ENCODE measurements around the gene TRABD2B. TPM values are rescaled to one million over a fixed set of nuclear protein-coding genes. Genes with fewer than 3 reads are reported as not detected.

Gene TRABD2B
- total RNA-seq, 4 donors from 2014 or later = 0.63 to 3.1 (median 1.7) TPM

DNA sequence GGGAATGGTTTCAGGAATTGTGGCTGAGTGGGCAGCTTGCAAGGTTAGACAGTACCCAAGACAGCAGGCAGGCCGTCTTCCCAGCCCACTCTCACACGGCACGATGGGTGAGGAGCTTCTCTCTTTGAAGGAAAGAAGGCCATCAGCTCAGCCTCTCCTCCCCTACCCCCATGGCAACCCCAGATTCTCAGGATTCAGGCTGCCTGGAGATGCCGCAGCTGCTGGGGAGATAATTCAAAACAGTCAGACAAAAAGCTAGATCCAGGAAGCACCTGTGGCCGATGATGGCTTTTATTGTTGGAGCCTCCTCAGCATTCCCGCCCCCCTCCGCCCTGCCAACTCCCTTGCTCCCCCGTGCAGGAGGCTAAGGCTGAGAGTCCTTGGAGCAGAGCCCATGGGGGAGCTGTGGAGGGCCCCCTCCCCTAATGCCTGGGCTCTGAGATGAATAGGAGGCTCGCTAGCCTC is 220.5 kb downstream of the TRABD2B start:
- H3K4me3 ChIP-seq (ENCODE audit: low read depth, poor library complexity, severe bottlenecking) = no peak overlapping the region
- DNase-seq (ENCODE audit: low spot score in 2 of 2) = no peak
- intact Hi-C loops (cut with DNase I; ENCODE audit: low total_unique reads) = no loop called here
- 71 to 81% methylated on average over 9 of the region's 9 CpGs for WGBS, 2 donors
- TF ChIP-seq, protein P1, sequence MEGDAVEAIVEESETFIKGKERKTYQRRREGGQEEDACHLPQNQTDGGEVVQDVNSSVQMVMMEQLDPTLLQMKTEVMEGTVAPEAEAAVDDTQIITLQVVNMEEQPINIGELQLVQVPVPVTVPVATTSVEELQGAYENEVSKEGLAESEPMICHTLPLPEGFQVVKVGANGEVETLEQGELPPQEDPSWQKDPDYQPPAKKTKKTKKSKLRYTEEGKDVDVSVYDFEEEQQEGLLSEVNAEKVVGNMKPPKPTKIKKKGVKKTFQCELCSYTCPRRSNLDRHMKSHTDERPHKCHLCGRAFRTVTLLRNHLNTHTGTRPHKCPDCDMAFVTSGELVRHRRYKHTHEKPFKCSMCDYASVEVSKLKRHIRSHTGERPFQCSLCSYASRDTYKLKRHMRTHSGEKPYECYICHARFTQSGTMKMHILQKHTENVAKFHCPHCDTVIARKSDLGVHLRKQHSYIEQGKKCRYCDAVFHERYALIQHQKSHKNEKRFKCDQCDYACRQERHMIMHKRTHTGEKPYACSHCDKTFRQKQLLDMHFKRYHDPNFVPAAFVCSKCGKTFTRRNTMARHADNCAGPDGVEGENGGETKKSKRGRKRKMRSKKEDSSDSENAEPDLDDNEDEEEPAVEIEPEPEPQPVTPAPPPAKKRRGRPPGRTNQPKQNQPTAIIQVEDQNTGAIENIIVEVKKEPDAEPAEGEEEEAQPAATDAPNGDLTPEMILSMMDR (IDR thresholded peaks at IDR 0.05) = no peak
- no peak for TF ChIP-seq POLR2A (IDR thresholded peaks at IDR 0.05)

DNA sequence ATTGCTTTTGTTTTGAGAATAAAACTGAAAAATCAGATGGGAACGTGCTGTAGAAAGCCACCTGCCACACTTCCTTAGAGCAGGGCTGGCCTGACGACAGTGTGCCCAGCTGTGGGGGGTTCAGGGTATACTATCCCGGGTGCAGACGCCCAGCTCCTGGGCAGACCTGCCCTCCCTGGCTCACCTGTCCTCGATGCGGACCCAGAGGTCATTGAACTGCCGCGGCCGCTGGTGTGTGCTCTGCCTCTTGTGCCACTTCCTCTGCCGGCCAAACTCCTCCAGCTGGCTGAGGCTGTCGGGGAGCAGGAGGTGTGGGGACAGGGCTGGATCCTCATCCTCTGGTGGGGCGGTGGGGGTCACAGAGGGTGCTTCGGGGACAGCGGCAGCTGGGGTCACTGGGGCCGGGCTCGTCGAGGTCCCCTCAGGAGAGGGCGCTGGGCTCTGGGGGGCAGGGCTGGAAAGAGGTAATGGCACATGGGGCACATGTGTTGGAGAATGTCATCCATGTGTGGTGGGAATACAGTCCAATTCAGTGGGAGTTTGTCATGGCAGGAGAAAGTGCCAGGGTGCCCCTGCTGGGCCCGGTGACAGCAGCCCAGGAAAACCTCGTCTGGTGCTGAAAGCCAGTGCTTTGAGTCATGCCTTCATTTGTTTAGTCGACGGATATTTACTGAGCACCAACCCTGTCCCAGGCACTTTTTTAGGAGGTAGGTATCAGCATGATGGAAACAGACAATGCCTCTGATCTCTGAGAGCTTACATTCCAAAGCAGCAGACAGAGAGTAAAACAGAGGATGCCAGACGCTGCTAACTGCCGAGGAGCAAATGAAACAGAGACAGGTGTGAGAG is 222.0 kb downstream of the TRABD2B start:
- no peak overlapping the region for H3K4me3 ChIP-seq (ENCODE audit: low read depth, poor library complexity, severe bottlenecking)
- DNase-seq (ENCODE audit: low spot score in 2 of 2) = no peak
- WGBS, 2 donors = 88 to 89% methylated on average over 24 of the region's 24 CpGs
- TF ChIP-seq, protein P1 (IDR thresholded peaks at IDR 0.05) = no peak
- no peak for TF ChIP-seq POLR2A (IDR thresholded peaks at IDR 0.05)
- intact Hi-C loops (cut with DNase I; ENCODE audit: low total_unique reads) = no loop called here

DNA sequence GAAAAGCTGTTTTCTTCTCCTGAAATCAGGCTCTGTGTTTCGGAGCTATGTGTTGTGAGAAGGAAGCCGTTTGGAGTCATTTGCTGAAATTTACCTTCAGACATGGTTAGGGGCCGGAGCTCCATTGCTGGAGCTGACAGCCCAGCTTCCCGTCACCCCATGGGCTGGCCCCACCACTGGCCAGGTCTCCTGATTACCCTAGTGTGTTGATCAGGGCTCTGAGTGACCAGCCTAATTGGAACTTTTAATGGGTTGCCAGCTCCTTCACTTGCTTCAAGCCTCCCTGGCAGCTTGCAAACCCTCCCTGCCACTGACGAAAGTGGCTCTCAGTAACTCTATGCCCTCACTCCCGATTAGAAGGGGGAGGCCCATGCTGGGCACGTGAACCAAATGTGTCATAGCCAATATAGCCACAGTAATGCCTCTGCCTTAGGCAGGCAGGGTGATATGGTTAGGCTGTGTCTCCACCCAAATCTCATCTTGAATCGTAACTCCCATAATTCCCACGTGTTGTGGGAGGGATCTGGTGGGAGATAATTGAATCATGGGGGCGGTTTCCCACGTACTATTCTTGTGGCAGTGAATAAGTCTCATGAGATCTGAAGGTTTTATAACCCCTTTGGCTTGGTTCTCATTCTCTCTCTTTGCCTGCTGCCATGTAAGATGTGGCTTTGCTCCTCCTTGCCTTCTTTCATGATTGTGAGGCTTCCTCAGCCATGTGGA is 224.1 kb downstream of the TRABD2B start:
- intact Hi-C loops (cut with DNase I; ENCODE audit: low total_unique reads) = no loop called here
- no peak for TF ChIP-seq POLR2A (IDR thresholded peaks at IDR 0.05)
- TF ChIP-seq, protein P1 (IDR thresholded peaks at IDR 0.05) = no peak
- no peak overlapping the region for H3K4me3 ChIP-seq (ENCODE audit: low read depth, poor library complexity, severe bottlenecking)
- DNase-seq (ENCODE audit: low spot score in 2 of 2) = no peak
- 80 to 81% methylated on average over 11 of the region's 11 CpGs for WGBS, 2 donors

DNA sequence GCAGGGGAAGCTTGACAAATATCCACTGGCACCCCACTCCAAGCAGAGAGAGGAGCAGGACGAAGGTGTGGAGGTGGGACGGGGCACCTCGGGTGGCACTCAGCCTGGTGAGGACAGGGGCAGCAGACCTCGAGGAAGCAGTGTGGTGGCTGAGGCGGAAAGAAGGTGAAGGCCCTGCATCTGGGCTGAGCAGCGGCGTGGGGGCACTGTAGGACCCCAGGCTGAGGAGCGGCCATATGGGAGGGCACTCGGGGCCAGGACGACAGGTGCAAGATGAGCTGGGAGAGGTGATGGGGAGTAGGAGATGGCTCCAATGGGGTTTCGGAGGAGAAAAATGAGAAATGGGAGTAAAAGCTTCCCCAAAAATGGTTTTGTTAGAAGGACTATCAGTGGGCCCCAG is 224.9 kb downstream of the TRABD2B start:
- H3K4me3 ChIP-seq (ENCODE audit: low read depth, poor library complexity, severe bottlenecking) = no peak overlapping the region
- TF ChIP-seq, protein P1 (IDR thresholded peaks at IDR 0.05) = no peak
- no peak for TF ChIP-seq POLR2A (IDR thresholded peaks at IDR 0.05)
- WGBS, 2 donors = 93 to 94% methylated on average over 11 of the region's 11 CpGs
- intact Hi-C loops (cut with DNase I; ENCODE audit: low total_unique reads) = no loop called here
- no peak for DNase-seq (ENCODE audit: low spot score in 2 of 2)

DNA sequence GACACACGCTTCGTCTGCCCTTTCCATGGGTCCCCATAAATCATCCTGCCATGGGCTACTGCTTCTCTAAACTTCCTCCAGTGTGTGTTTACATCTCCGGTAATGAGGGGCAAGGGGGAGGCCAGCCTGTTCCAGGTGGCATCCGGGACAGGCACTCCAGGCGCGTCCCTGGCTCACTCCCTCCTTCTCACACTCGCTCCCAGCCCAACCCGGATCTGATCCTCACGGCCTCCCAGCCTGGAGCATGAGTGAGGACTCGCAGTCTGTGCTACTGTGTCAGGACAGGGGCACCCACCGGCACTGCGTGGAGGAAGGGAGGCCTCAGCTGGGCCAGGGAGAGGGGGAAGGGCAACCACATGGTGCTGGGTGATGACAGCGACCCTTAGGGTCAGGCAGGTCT is 225.4 kb downstream of the TRABD2B start:
- TF ChIP-seq POLR2A (IDR thresholded peaks at IDR 0.05) = no peak
- TF ChIP-seq, protein P1 (IDR thresholded peaks at IDR 0.05) = no peak
- DNase-seq (ENCODE audit: low spot score in 2 of 2) = no peak
- intact Hi-C loops (cut with DNase I; ENCODE audit: low total_unique reads) = no loop called here
- H3K4me3 ChIP-seq (ENCODE audit: low read depth, poor library complexity, severe bottlenecking) = no peak overlapping the region
- 77 to 85% methylated on average over 12 to 13 of the region's 13 CpGs for WGBS, 2 donors

All from lower leg skin (tissue), 4 donors.